HCT116 (cell line): Measurements from ENCODE around the gene WNK4.

ENCODE experiments used
- CEBPB ChIP-seq: IDR thresholded peaks from 2 replicates; pipeline ENCODE4 v1.6.1; 2012; ENCODE audit warnings: low read depth
- CTCF ChIP-seq, 3 experiments: fragments of 200-600 bp in 1 of 3; sonication (generic) in 1 of 3; IDR thresholded peaks in 2 of 3; conservative IDR thresholded peaks in 1 of 3; 2 replicates each; pipeline ENCODE4 v1.5.1; 2012 to 2017; ENCODE audit warnings: low read depth in 2 of 3, low read length in 2 of 3, antibody characterized with exemption in 1 of 3, borderline replicate concordance in 1 of 3, control low read depth in 1 of 3, mild to moderate bottlenecking in 1 of 3, mixed read lengths in 1 of 3, mixed run types in 1 of 3, moderate library complexity in 1 of 3; ENCODE audit not compliant: insufficient read depth in 1 of 3
- EZH2 ChIP-seq: fragments of 200-600 bp; sonication (generic); IDR thresholded peaks from 2 replicates; pipeline ENCODE4 v1.6.1; 2017; ENCODE audit warnings: antibody characterized with exemption, mixed run types
- EZH2phosphoT487 ChIP-seq: fragments of 200-600 bp; IDR thresholded peaks from 2 replicates; pipeline ENCODE4 v1.6.1; 2018; ENCODE audit warnings: antibody characterized with exemption, borderline replicate concordance
- POLR2A ChIP-seq: IDR thresholded peaks from 2 replicates; pipeline ENCODE4 v1.7.0; 2011; ENCODE audit warnings: borderline replicate concordance; ENCODE audit not compliant: insufficient read depth, insufficient read length; ENCODE audit errors: extremely low read depth
- POLR2AphosphoS5 ChIP-seq: IDR thresholded peaks from 2 replicates; pipeline ENCODE4 v1.6.1; 2011; ENCODE audit warnings: mild to moderate bottlenecking, low read depth, low read length, moderate library complexity
- RAD21 ChIP-seq: IDR thresholded peaks from 2 replicates; pipeline ENCODE4 v1.6.1; 2012; ENCODE audit warnings: low read depth, mild to moderate bottlenecking
- TCF7L2 ChIP-seq: IDR thresholded peaks from 2 replicates; pipeline ENCODE4 v1.7.0; 2011; ENCODE audit warnings: borderline replicate concordance, inconsistent platforms; ENCODE audit not compliant: insufficient read depth, insufficient read length; ENCODE audit errors: extremely low read depth
- YY1 ChIP-seq: IDR thresholded peaks from 2 replicates; pipeline ENCODE4 v1.6.1; 2011; ENCODE audit warnings: low read length, low read depth, moderate library complexity, mild to moderate bottlenecking; ENCODE audit not compliant: insufficient replicate concordance; ENCODE audit errors: extremely low read depth
- TF ChIP-seq, protein P1 (sequence below): IDR thresholded peaks from 2 replicates; pipeline ENCODE4 v1.6.1; 2012; ENCODE audit warnings: low read depth
- TF ChIP-seq, protein P2 (sequence below): IDR thresholded peaks from 2 replicates; pipeline ENCODE4 v1.6.1; 2011; ENCODE audit warnings: mild to moderate bottlenecking, low read length, moderate library complexity; ENCODE audit not compliant: insufficient replicate concordance; ENCODE audit errors: extremely low read depth
- TF ChIP-seq, protein P3 (sequence below): IDR thresholded peaks from 2 replicates; pipeline ENCODE4 v1.6.1; 2012

DNA sequence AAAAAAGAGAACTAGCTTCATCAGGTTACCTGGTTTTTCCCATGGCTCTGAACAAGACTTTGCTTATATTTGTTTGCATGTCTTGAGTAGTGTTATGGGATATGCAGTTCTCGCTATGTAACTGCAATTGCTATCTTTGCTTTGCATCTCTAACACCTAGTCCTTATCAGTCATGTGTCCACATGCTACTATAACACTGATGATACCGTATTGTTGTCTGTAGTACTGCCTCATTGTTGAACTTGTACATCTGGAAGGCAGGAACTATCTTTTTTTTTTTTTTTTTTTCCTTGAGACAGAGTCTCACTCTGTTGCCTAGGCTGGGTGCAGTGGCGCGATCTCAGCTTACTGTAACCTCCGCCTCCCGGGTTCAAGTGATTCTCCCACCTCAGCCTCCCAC, 55.3 kb downstream of the WNK4 start:
- TF ChIP-seq CTCF (IDR thresholded peaks at IDR 0.05 in 2 of 3, conservative IDR thresholded peaks at IDR 0.05 in 1 of 3; ENCODE audit: borderline replicate concordance in 1 of 3, insufficient read depth in 1 of 3, low read depth in 2 of 3, low read length in 2 of 3) (no peak), EZH2phosphoT487 (no peak), EZH2 (no peak), POLR2A (no peak), TCF7L2 (no peak), YY1 (no peak), CEBPB (no peak), RAD21 (no peak), POLR2AphosphoS5 (no peak)
- TF ChIP-seq, protein P1, sequence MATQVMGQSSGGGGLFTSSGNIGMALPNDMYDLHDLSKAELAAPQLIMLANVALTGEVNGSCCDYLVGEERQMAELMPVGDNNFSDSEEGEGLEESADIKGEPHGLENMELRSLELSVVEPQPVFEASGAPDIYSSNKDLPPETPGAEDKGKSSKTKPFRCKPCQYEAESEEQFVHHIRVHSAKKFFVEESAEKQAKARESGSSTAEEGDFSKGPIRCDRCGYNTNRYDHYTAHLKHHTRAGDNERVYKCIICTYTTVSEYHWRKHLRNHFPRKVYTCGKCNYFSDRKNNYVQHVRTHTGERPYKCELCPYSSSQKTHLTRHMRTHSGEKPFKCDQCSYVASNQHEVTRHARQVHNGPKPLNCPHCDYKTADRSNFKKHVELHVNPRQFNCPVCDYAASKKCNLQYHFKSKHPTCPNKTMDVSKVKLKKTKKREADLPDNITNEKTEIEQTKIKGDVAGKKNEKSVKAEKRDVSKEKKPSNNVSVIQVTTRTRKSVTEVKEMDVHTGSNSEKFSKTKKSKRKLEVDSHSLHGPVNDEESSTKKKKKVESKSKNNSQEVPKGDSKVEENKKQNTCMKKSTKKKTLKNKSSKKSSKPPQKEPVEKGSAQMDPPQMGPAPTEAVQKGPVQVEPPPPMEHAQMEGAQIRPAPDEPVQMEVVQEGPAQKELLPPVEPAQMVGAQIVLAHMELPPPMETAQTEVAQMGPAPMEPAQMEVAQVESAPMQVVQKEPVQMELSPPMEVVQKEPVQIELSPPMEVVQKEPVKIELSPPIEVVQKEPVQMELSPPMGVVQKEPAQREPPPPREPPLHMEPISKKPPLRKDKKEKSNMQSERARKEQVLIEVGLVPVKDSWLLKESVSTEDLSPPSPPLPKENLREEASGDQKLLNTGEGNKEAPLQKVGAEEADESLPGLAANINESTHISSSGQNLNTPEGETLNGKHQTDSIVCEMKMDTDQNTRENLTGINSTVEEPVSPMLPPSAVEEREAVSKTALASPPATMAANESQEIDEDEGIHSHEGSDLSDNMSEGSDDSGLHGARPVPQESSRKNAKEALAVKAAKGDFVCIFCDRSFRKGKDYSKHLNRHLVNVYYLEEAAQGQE = no peak
- TF ChIP-seq, protein P2, sequence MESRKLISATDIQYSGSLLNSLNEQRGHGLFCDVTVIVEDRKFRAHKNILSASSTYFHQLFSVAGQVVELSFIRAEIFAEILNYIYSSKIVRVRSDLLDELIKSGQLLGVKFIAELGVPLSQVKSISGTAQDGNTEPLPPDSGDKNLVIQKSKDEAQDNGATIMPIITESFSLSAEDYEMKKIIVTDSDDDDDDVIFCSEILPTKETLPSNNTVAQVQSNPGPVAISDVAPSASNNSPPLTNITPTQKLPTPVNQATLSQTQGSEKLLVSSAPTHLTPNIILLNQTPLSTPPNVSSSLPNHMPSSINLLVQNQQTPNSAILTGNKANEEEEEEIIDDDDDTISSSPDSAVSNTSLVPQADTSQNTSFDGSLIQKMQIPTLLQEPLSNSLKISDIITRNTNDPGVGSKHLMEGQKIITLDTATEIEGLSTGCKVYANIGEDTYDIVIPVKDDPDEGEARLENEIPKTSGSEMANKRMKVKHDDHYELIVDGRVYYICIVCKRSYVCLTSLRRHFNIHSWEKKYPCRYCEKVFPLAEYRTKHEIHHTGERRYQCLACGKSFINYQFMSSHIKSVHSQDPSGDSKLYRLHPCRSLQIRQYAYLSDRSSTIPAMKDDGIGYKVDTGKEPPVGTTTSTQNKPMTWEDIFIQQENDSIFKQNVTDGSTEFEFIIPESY = no peak
- TF ChIP-seq, protein P3, sequence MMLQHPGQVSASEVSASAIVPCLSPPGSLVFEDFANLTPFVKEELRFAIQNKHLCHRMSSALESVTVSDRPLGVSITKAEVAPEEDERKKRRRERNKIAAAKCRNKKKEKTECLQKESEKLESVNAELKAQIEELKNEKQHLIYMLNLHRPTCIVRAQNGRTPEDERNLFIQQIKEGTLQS = no peak
